HG02884 (cell line): ENCODE measurements around the gene KIF20B.
"Not testable (repeated sequence)": the region's sequence is repeated elsewhere in the genome, so short reads cannot be mapped to it uniquely, and the experiment has no call there.

ENCODE experiments used
- ATAC-seq: cut with Tn5 transposase; IDR thresholded peaks from one replicate; pipeline ENCODE4 v1.9.1; 2021; ENCODE audit warnings: mild to moderate bottlenecking, moderate library complexity; ENCODE audit not compliant: unreplicated experiment

KIF20B gene

GRCh38 chr10:89776665-89777064 is 75.3 kb downstream of the KIF20B start:
- no peak for ATAC-seq

GRCh38 chr10:89782470-89782869 is 81.1 kb downstream of the KIF20B start:
- ATAC-seq = no peak

- no peak for ATAC-seq
Observed at GRCh38 chr10:89783406-89783805, 82.0 kb downstream of the KIF20B start.

- ATAC-seq = no peak
Observed at GRCh38 chr10:89785095-89785494, 83.7 kb downstream of the KIF20B start.

- ATAC-seq = no peak
Observed at GRCh38 chr10:89789188-89789877, 87.9 kb downstream of the KIF20B start.

GRCh38 chr10:89792187-89792586 is 90.8 kb downstream of the KIF20B start:
- ATAC-seq = no peak

- peak; percentile 76 for ATAC-seq
Observed at GRCh38 chr10:89793649-89794254, 92.4 kb downstream of the KIF20B start.

- peak; percentile 55 for ATAC-seq
Observed at GRCh38 chr10:89795840-89796239, 94.5 kb downstream of the KIF20B start.

- ATAC-seq = no peak
Observed at GRCh38 chr10:89798092-89798491, 96.7 kb downstream of the KIF20B start.

- ATAC-seq = no peak
Observed at GRCh38 chr10:89799573-89799972, 98.2 kb downstream of the KIF20B start.

- ATAC-seq = peak; percentile 95
Observed at GRCh38 chr10:89805599-89806013, 104.2 kb downstream of the KIF20B start.

GRCh38 chr10:89808842-89809241 is 107.5 kb downstream of the KIF20B start:
- ATAC-seq = no peak

GRCh38 chr10:89809766-89810165 is 108.4 kb downstream of the KIF20B start:
- no peak for ATAC-seq

GRCh38 chr10:89810908-89811525 is 109.6 kb downstream of the KIF20B start:
- ATAC-seq = no peak

- no peak for ATAC-seq
Observed at GRCh38 chr10:89813546-89813945, 112.2 kb downstream of the KIF20B start.

- ATAC-seq = no peak
Observed at GRCh38 chr10:89814278-89814677, 112.9 kb downstream of the KIF20B start.

- no peak for ATAC-seq
Observed at GRCh38 chr10:89815049-89815853, 113.9 kb downstream of the KIF20B start.

- ATAC-seq = not testable (repeated sequence)
Observed at GRCh38 chr10:89819008-89819407, 117.6 kb downstream of the KIF20B start.
